ENCODE results near the gene CROCC.
"Not testable (repeated sequence)": the region's sequence is repeated elsewhere in the genome, so short reads cannot be mapped to it uniquely, and the experiment has no call there.

CROCC gene

GRCh38 chr1:16905868-16906702, 15.6 kb upstream of the CROCC start:
- TF ChIP-seq, protein P1, sequence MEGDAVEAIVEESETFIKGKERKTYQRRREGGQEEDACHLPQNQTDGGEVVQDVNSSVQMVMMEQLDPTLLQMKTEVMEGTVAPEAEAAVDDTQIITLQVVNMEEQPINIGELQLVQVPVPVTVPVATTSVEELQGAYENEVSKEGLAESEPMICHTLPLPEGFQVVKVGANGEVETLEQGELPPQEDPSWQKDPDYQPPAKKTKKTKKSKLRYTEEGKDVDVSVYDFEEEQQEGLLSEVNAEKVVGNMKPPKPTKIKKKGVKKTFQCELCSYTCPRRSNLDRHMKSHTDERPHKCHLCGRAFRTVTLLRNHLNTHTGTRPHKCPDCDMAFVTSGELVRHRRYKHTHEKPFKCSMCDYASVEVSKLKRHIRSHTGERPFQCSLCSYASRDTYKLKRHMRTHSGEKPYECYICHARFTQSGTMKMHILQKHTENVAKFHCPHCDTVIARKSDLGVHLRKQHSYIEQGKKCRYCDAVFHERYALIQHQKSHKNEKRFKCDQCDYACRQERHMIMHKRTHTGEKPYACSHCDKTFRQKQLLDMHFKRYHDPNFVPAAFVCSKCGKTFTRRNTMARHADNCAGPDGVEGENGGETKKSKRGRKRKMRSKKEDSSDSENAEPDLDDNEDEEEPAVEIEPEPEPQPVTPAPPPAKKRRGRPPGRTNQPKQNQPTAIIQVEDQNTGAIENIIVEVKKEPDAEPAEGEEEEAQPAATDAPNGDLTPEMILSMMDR (IDR thresholded peaks at IDR 0.05; ENCODE audit: control extremely low read depth, extremely low read depth, low read depth, missing control alignments), result no peak
- ChIA-PET POLR2A (interaction anchor here (0.6 to 3.5 kb wide), 9 partner anchors 9 to 393 kb away, joined by 3 to 52 read pairs (median 4); partner anchors contain the start of gene RNU1-2), CTCF (interaction anchor here (1.2 kb wide), 1 partner anchor 285 kb away, joined by 3 read pairs; no protein-coding TSS in a partner anchor)
- no peak for DNase-seq (ENCODE audit: extremely low spot score)

DNA sequence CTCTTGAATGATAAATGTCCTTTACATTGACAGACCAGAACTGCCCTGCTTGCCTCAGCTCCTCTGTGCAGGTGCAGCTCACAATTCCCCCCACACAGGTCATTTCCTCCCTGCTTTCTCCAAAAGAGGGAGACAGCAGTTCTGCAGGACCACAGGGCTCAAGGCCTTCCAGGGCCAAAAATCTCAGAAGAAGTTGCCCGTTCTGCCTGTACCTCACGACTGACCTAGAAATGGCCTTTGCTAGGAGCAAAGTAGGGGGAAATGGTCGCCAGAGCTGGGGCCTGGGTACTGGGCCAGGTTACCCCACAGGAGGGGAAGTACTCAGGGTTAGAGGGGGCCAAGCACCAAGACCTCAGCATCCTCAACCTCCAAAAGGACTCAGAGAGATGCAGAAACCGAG, 14.9 kb upstream of the CROCC start:
- no peak for DNase-seq (ENCODE audit: extremely low spot score)
- POLR2A ChIA-PET, result interaction anchor here (1.2 to 3.5 kb wide), 2 partner anchors 10 to 393 kb away, joined by 4 to 52 read pairs; partner anchors contain the start of gene RNU1-2
- TF ChIP-seq, protein P1 (IDR thresholded peaks at IDR 0.05; ENCODE audit: control extremely low read depth, extremely low read depth, low read depth, missing control alignments), result no peak
- CTCF ChIA-PET, result no interaction called here

DNA sequence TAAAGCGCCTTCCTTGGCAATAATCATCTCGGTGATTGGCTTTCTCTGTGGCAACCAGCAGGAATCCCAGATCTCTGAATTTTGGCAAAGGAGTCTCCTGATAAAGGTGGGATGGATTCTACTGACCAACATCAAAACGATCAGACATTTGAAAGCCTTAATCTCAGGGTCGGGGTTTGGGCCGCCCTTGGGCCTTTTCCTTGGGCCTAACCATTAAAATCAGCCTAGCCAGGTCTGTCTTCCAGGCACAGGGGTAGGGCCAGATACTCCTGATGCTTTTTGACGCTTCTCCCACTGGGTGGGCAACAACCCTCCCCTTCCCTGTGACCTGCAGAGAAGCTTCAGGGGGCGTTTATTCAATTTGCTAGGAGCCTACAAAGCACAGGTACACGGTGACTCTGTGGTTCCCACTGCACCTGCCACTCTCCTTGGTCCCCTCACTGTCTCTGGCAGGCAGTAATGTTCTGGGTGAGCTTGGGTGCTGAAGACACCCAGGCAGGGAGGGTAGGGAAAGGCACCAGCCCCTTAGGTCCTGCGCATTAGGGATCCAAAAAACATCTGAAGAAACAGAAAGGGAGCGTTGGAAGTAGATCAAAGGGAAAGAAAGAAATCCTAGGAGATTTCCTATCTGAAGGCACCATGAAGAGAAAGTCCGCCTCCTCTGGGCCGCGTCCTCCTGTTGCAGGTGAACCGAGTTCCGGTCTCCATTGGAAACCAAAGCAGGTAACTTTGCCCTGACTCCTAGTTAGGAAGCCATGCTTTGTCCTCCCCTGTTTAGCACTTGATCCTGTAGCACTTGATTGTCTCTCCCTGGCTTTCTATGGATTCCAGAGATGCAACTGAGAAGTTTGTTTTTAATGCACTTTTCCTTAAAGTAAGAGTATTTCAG, 13.6 kb upstream of the CROCC start:
- TF ChIP-seq, protein P1 (IDR thresholded peaks at IDR 0.05; ENCODE audit: control extremely low read depth, extremely low read depth, low read depth, missing control alignments), result no peak
- ChIA-PET POLR2A (interaction anchor here (3.5 kb wide), 1 partner anchor 11 kb away, joined by 52 read pairs; the partner anchor contains the start of gene RNU1-2), CTCF (no interaction called here)
- no peak for DNase-seq (ENCODE audit: extremely low spot score)

GRCh38 chr1:16911851-16912721, 9.6 kb upstream of the CROCC start:
- CTCF ChIA-PET; DNase-seq (ENCODE audit: extremely low spot score); POLR2A ChIA-PET: not testable (repeated sequence)

- CTCF ChIA-PET; POLR2A ChIA-PET; DNase-seq (ENCODE audit: extremely low spot score): not testable (repeated sequence)
Observed at GRCh38 chr1:16912742-16913141, 9.0 kb upstream of the CROCC start.

- ChIA-PET CTCF (no interaction called here), POLR2A (no interaction called here)
- no peak for DNase-seq (ENCODE audit: extremely low spot score)
- TF ChIP-seq, protein P1 (IDR thresholded peaks at IDR 0.05; ENCODE audit: control extremely low read depth, extremely low read depth, low read depth, missing control alignments), result no peak
Observed at GRCh38 chr1:16913181-16913832, 8.4 kb upstream of the CROCC start.

Measured in GM10248 (cell line).